Erythroblast (primary cell): ENCODE data around the gene FOXI1.

ENCODE experiments used
- GATA1 ChIP-seq: IDR thresholded peaks from 2 replicates; pipeline ENCODE4 v1.6.1; 2011; ENCODE audit warnings: low read depth, mild to moderate bottlenecking, control low read depth, low read length, moderate library complexity
- POLR2A ChIP-seq: IDR thresholded peaks from 2 replicates; pipeline ENCODE4 v1.6.1; 2011; ENCODE audit warnings: mild to moderate bottlenecking, low read length

DNA sequence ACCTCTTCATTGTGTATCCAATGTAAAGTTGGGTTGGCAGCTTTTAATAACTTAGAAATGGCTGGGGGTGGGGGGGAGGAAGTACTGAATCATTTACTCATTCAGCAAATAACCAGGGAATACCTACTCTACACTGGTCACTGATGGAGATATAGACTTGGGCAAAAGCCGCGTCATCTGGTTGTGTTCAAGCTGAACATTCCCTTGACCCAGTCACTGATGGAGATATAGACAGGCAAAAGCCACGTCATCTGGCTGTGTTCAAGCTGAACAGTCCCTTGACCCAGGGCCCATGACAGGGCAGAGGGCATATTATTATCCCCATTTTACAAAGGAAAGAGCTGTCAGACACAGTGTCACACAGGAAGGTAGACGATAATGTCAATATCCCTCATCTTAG lies 32.6 kb downstream of the FOXI1 start:
- TF ChIP-seq POLR2A: no peak
- no peak for TF ChIP-seq GATA1
